GM12873 (cell line): ENCODE data around the gene ABL2.

Experiments used
- TF ChIP-seq, protein P1 (sequence below): IDR thresholded peaks from 2 replicates; pipeline ENCODE4 v1.5.1; 2012; ENCODE audit warnings: low read depth, mild to moderate bottlenecking, moderate library complexity, low read length, control low read depth; ENCODE audit not compliant: insufficient read depth; ENCODE audit errors: missing control alignments

Gene ABL2

DNA sequence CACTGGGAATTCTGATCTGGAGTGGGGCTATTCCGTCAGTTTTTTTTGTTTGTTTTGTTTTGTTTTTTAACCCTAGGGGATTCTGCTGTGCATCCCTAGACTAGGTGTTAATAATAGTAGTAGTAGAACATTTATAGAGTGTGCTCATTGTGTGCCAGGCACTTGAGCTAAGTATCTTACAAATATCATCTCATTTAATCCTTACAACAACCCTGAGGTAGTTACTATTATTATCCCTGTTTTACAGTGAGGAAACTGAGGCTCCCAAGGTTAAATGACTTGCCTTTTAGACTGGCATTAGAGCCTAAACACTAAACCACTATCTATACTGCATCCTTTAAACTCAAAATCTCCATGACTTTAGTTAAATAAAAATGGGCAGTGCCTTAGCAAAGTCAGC, 125.5 kb downstream of the ABL2 start:
- TF ChIP-seq, protein P1, sequence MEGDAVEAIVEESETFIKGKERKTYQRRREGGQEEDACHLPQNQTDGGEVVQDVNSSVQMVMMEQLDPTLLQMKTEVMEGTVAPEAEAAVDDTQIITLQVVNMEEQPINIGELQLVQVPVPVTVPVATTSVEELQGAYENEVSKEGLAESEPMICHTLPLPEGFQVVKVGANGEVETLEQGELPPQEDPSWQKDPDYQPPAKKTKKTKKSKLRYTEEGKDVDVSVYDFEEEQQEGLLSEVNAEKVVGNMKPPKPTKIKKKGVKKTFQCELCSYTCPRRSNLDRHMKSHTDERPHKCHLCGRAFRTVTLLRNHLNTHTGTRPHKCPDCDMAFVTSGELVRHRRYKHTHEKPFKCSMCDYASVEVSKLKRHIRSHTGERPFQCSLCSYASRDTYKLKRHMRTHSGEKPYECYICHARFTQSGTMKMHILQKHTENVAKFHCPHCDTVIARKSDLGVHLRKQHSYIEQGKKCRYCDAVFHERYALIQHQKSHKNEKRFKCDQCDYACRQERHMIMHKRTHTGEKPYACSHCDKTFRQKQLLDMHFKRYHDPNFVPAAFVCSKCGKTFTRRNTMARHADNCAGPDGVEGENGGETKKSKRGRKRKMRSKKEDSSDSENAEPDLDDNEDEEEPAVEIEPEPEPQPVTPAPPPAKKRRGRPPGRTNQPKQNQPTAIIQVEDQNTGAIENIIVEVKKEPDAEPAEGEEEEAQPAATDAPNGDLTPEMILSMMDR, result no peak

DNA sequence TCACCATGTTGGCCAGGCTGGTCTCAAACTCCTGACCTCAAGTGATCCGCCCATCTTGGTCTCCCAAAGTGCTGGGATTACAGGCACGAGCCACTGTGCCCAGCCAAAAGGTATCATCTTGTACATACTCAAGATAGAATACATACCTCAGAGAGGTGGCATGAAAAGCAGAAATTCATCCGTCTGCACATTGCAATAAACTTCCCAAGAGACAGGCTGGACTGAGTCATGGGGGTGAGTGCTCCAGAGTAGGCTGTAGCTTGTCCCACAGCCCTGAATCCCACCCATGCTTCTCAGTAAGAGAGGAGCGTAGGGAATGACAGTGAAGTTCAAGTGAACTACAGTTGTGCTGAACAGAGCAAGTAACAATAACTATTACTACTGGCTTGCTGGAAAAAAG, 127.9 kb downstream of the ABL2 start:
- TF ChIP-seq, protein P1, result no peak

DNA sequence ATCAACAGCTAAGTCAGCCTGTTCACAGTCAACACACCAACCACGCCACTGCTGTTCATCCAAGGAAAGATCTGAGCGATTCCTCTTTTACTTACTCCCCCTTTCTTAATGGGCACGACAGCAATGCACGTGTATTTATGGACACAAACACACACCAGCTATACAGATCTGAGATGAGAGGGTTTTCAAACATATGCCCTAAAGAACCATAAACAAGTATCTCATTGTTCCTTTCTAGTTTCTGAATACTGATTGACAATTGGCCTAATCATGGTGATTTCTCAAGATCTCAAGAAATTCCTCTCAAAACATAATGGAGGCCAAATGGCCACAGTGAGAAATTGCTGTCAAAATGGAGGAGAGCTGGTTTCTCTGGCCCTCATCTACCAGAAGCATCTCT, 129.6 kb downstream of the ABL2 start:
- TF ChIP-seq, protein P1, result no peak

DNA sequence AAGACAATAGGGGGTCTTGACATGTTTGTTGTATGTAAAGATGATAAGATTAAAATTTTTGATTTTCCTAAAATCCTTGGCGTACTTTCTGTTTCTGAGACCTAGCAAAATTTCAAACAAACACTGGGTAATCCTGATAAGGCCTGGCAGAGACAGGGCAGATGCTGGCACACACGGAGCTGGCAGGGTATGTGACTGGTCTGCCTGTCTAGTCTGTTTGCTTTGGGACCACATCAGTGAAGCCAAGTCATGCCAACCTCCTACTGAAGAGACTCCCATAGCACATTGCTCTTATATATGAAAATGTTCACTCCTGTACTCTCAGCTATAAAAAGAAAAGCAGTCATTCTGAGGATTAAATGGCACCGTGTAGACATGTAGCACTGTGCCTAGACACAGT, 133.6 kb downstream of the ABL2 start:
- TF ChIP-seq, protein P1, result no peak

DNA sequence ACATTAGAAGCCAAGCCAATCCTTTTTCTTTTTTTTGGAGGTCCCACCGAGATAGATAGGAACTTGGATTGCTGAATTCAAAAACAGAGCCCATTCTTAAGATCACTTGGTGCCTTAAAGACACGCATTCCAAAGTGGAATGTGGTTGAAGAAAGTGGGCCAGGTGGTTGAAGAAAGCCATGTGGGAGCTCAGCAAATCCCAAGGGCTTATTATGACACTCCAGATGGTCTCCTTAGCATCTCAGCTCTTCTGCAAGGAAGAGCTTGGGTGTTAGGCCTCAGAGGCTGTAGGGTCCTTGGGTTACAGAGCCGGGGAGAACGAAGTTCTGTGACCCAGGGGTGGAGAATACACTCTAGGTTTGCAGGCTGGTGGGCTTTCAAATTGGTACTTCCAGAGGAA, 134.1 kb downstream of the ABL2 start:
- TF ChIP-seq, protein P1, result no peak

DNA sequence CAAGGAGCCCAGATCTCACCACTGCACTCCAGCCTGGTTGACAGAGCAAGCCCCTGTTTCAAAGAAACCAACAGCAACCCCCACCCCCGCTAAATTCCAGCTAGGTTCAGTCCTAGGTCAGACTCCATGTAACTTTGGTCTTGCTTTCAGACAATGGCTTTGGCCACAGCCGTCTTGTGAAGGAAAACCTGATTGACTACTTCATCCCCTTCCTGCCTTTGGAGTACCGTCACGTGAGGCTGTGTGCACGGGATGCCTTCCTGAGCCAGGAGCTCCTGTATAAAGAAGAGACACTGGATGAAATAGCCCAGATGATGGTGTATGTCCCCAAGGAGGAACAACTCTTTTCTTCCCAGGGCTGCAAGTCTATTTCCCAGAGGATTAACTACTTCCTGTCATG, 134.7 kb downstream of the ABL2 start:
- TF ChIP-seq, protein P1, result no peak

DNA sequence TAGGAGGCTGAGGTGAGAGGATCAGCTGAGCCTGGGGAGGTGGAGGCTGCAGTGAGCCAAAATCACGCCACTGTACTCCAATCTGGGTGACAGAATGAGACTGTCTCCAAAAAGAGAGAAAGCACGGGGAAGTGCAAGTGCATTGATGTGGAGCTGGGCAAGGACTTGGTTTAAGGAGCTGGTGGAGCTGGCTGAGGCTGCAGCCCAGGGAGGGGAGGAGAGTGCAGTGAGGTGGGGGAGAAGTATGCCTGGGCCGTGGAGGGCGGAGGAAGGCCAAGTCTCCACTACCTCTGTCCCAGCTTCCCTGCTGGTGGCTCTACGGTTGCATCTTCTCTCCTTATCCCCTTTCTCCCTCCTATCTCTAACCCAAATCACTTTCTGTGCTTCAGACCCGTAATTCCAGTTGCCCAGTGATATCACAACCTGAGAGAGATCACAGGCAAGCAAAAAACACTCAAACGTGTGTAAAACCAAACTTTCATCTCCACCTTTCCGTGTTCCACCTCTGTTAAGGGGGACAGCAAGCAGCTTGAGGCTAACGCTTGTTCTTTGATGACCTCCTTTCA, 136.5 kb downstream of the ABL2 start:
- TF ChIP-seq, protein P1, result no peak
